DMS53 treated with DMSO at 0.1 percent for 48 hours (cell line): ENCODE data around the gene GABRB2.
"Not testable (repeated sequence)": the region's sequence is repeated elsewhere in the genome, so short reads cannot be mapped to it uniquely, and the experiment has no call there.

Experiments used
- DNase-seq: peaks from one replicate; lab custom pipeline; 2025; ENCODE audit not compliant: unreplicated experiment; lab: John Stamatoyannopoulos, UW

The GABRB2 gene

DNA sequence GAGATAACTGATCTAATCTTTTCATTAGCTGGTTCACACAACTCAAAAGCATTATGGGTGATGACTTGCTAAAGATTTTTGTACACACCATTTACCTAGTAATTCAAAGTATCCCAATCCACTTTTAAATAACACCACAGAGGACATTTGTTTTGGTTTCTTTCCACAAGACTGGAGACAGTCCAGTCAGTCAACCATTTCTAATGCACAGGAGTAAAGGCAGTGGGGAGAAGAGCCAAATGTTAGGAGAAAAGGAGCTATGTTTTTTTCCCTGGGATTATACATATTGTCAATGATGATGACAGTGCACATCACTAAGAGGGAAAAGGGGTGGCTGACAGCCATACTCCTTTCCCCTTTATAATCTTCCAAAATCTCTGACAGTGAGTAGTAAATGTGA, 240.9 kb downstream of the GABRB2 start:
- no peak for DNase-seq

DNA sequence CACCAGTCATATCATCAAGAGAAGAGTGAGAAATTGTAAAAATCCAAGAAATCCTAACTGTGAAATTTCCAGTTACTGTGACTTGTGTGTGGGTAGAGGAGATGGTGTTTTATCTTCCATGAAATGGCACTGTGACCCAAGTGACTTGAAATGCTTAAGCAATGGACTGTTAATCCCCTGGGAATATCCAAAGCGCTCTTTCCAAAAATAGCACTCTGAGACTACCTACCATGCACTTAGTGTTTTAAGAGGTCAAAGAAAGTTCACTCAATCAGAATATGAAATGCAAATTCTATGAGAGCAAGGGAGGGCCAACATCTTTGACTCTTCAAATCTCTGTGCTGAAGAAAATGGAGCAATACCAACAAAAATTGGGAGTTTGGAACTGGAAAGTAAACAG, 244.0 kb downstream of the GABRB2 start:
- DNase-seq = no peak

- no peak for DNase-seq
Observed at GRCh38 chr5:161301586-161301985, 244.9 kb downstream of the GABRB2 start.

DNA sequence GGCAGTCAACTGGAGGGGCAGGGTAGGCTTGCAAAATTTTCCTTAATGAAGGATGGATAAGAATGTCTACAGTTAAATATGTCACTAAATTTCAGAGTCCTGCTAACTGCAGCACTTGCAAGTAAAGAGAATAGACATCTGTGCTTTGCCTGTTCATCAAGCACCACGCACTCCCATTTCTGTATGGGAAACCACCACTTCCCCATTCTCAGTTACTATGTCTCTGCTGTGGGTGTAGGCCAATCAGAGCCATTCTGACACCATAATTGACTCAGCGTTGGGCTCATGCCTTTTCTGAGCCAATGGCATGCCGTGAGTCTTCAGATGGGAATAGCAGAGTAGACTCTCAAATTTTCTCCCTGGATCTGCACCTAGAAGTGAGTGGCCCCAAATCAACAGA, 247.5 kb downstream of the GABRB2 start:
- no peak for DNase-seq

GRCh38 chr5:161297388-161297787, 249.1 kb downstream of the GABRB2 start:
- DNase-seq = not testable (repeated sequence)

DNA sequence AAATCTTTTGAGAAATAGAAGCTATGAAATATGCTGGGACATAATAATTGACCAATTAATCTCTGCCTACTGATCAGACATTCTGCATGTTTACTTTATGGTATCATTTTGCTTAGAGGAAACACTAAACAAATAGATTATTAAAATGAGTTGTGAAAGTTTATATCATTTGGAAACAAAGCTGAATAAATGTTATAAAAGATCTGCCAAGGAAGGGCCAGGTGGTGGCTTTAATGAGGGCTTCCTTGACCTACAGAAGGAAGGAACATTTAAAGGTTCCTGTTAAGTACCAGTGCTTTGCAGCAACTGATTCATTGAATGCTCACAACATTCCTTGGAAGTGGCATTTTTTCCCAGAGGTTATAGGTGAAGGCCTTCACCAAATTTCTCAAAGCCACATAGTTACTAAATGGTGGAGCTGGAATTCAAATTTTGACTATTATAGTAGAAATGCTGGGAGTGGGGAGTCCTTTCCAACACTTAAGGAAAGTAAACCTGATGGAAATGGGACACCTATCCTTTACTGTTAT, 250.7 kb downstream of the GABRB2 start:
- DNase-seq = no peak

DNA sequence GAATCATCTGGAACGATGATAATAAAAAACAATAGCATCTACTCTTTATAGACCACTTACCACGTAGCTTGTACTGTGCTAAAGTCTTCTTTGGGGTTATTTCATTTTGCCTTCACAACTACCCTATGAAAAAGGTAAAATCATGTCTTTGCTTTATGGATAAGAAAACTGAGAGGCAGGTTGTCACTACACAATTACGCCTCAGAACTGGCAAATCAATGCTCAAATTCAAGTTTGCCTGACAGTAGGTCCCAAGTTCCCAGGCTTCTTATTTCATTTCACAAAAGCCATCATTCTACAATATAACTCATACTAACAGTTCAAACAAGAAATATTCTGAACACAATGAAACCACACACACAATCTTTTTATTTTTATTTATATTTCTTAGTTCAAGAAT, 258.5 kb downstream of the GABRB2 start:
- DNase-seq = no peak

- DNase-seq = no peak
Observed at GRCh38 chr5:161287436-161287835, 259.1 kb downstream of the GABRB2 start.

DNA sequence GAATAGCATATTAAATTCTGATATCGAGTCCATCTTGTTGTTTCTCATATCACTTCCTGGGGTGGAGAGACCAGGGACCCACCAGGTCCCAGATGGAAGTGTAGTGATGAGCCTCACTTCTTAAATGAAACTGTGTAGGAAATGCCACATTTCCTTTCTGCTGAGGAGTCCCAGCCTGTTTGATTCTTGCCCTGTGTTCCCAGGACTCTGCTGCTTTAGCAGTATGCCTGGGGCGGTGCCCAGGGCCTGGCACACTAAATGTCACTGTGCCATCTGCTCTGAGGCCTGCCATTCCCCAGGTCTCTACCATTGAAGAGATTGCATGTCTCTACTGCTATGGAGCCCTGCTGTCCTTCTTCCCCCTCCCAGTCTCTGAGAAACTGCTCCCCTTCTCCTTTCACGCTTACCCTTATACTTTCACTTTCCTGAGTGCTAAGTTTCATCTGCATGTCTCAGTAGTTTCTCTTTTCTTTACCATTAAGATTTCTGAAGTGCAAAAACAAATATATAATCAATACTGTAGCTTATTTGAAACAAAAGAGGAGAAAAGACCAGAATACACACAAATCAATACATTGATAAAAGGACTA, 260.4 kb downstream of the GABRB2 start:
- DNase-seq = no peak

- DNase-seq = no peak
Observed at GRCh38 chr5:161284445-161284844, 262.1 kb downstream of the GABRB2 start.

GRCh38 chr5:161283296-161283695, 263.2 kb downstream of the GABRB2 start:
- DNase-seq = no peak

- no peak for DNase-seq
Observed at GRCh38 chr5:161278739-161279660, 267.5 kb downstream of the GABRB2 start.

DNA sequence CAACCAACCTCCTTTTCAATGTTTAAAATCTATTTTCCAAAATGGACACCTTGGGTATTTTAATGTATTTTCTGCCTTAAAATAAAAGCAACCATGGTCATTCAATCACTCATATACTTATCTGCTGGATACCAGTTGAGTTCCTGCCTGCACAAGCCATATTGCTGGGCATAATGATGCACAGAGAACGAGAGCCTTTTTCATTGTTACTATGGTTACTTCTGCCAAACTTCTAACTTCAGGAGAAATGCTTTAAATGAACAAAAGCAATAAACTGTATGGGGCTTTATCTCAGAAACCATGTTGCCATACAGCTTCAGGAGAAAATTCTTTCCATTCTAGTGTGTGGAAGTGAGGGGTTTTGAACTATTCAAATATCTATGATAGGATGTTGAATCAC, 269.5 kb downstream of the GABRB2 start:
- DNase-seq = no peak

GRCh38 chr5:161274951-161275350, 271.6 kb downstream of the GABRB2 start:
- no peak for DNase-seq

- DNase-seq = no peak
Observed at GRCh38 chr5:161273410-161273809, 273.1 kb downstream of the GABRB2 start.

- DNase-seq = no peak
Observed at GRCh38 chr5:161271816-161272215, 274.7 kb downstream of the GABRB2 start.

DNA sequence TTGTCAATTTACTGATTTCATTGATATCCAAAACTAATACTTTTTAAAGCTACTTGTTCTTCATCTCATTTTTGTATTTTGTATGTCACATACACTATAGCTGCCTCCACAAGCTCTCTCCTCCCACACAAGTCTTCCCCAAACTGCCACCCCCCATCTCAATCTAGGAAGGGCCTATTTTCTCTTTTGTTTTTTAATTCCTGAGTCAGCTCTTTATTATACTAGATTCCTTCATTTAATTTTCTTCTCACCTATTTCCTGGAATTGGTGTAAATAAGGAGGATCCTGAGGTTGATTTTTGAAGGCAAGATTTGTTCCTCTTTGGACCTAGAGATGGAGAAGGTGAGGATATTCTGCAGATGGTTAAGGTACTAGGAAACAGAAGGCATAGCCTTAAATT, 277.4 kb downstream of the GABRB2 start:
- no peak for DNase-seq

GRCh38 chr5:161266954-161267353, 279.6 kb downstream of the GABRB2 start:
- no peak for DNase-seq

GRCh38 chr5:161265006-161265405, 281.5 kb downstream of the GABRB2 start:
- DNase-seq = peak; percentile 4

DNA sequence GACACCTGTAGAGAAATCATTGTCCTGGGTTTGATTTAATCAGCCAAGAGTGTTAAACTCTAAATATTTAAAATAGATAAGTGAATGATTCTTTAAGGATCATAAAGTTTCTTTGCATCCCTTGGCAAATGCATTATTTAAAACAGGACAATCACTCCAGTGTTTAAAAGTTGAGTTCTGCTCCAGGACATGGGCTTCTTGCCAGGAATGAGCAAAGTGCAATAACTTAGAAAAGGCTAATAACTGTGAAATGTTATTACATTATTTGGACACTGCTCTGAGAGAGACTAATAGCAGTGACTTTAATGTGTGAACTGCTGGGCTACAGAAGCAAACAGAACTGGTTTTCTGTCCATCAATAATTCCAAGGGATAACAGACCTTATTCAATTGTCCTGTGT, 283.3 kb downstream of the GABRB2 start:
- no peak for DNase-seq

DNA sequence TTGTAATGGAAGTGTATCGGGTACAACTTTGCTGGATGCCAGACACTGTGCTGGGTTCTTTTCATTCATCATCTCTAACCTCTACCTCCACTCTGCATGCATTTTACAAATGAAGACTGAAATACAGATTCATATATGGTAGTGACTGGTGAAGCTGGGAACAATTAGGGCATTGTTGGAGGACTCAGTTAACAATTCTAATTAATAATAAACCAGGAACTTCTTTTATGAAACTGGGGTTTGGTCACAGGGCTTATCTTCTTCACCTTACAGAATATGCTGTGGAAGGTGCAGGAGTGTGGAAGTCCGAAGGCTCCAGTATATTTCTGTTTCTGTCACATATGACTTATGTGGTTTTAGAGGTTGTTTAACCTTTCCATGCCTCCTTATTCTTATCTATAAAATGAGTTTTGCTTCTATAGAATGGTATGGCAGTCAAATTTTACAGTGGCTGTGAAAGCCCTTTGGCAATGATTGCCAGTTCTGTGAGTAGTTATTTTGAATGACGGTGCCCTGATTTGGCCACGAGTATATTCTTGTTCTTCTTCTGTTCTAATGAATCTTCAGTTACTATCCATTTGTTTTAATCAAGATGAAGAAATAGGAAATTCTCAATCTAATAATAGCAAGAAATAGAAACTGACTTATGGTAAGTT, 284.7 kb downstream of the GABRB2 start:
- no peak for DNase-seq

DNA sequence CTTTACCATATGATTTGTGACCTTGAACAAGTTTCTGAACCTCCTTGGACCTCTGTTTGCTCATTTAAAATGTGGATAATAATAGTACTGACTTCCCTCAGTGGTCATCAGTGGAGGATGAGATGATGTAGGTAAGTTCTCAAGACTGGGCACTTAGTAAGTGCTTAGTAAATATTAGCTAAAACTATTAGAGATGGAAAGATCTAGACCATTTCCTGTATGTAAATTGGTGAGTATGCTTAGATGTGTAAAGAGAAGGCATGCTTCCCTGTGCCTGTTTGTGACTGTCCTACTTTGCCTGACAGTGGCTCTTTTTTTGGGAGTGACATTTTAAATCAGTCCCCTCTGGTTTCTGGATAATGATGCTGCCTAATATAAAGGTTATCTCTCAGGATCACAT, 288.1 kb downstream of the GABRB2 start:
- DNase-seq = peak; percentile 27
